Measurements from ENCODE around the gene LRRIQ4. TPM values are rescaled to one million over a fixed set of nuclear protein-coding genes. Genes with fewer than 3 reads are reported as not detected.

LRRIQ4 gene
- total and polyA plus RNA-seq, 4 donors = 0.09 TPM; not detected in 3

DNA sequence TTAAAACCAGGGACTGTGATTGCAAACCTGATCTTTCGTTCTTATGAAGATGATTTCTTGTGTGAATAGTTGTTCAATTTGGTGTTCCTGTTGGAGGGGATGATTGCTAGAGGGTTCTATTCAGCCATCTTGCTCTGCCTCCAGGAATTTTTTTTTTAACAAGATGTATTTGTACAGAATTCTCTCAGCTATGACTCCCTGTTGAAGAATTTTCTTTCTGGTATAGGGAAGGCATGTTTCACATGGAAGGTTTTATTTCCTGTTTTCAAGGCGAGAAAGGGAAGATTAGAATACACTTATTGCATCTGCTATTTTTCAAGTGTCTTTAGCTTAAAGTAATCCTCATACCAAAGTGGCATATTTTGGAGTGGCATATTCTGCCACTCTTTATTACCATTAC lies 5.6 kb downstream of the LRRIQ4 start (continued):
- TF ChIP-seq, protein P1, sequence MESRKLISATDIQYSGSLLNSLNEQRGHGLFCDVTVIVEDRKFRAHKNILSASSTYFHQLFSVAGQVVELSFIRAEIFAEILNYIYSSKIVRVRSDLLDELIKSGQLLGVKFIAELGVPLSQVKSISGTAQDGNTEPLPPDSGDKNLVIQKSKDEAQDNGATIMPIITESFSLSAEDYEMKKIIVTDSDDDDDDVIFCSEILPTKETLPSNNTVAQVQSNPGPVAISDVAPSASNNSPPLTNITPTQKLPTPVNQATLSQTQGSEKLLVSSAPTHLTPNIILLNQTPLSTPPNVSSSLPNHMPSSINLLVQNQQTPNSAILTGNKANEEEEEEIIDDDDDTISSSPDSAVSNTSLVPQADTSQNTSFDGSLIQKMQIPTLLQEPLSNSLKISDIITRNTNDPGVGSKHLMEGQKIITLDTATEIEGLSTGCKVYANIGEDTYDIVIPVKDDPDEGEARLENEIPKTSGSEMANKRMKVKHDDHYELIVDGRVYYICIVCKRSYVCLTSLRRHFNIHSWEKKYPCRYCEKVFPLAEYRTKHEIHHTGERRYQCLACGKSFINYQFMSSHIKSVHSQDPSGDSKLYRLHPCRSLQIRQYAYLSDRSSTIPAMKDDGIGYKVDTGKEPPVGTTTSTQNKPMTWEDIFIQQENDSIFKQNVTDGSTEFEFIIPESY (IDR thresholded peaks at IDR 0.05) = no peak
- no peak for TF ChIP-seq EGR1 (IDR thresholded peaks at IDR 0.05; ENCODE audit: low read depth in 2 of 2)
- TF ChIP-seq, protein P2, sequence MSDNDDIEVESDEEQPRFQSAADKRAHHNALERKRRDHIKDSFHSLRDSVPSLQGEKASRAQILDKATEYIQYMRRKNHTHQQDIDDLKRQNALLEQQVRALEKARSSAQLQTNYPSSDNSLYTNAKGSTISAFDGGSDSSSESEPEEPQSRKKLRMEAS (IDR thresholded peaks at IDR 0.05) = no peak
- TF ChIP-seq HNF4G (IDR thresholded peaks at IDR 0.05) = no peak
- no peak for TF ChIP-seq TAF1 (conservative IDR thresholded peaks at IDR 0.05)
- TF ChIP-seq NR2F2 (IDR thresholded peaks at IDR 0.05) = no peak
- TF ChIP-seq GABPA (IDR thresholded peaks at IDR 0.05 in 1 of 2, conservative IDR thresholded peaks at IDR 0.05 in 1 of 2) = no peak

DNA sequence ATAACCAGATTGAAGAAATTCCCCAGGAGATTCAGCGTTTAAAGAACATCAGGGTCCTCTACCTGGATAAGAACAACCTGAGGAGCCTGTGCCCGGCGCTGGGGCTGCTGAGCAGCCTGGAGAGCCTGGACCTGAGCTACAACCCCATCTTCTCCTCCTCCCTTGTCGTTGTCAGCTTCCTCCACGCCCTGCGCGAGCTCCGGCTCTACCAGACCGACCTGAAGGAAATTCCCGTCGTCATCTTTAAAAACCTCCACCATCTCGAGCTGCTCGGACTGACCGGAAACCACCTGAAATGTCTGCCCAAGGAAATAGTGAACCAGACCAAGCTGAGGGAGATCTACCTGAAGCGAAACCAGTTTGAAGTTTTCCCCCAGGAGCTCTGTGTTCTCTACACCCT lies 9.4 kb downstream of the LRRIQ4 start:
- Histone ChIP-seq H3K4me1 (ENCODE audit: control insufficient read depth in 4 of 4, insufficient read depth in 4 of 4, low read length in 3 of 4) (no peaks in the 10 kb centered on the region), H3K27me3 (ENCODE audit: control insufficient read depth in 4 of 4, insufficient read depth in 4 of 4, low read length in 3 of 4) (no peaks in the 10 kb centered on the region), H3K9me3 (ENCODE audit: control insufficient read depth in 4 of 4, low read length in 3 of 4) (no peaks in the 10 kb centered on the region), H3K4me3 (ENCODE audit: low read depth in 1 of 3, low read length in 3 of 3) (no peak overlapping the region), H3K36me3 (ENCODE audit: control insufficient read depth in 4 of 4, insufficient read depth in 3 of 4, low read depth in 1 of 4, low read length in 3 of 4) (no peaks in the 10 kb centered on the region), H3K9ac (ENCODE audit: low read depth in 1 of 2, low read length in 2 of 2) (no peak overlapping the region), H3K27ac (ENCODE audit: low read depth in 1 of 2, low read length in 2 of 2) (no peak overlapping the region)
- 91% methylated on average over 15 of the region's 15 CpGs for WGBS
- no peak for DNase-seq (ENCODE audit: low spot score)
- no peak for TF ChIP-seq FOXA2 (IDR thresholded peaks at IDR 0.05)
- TF ChIP-seq, protein P1 (IDR thresholded peaks at IDR 0.05) = no peak

GRCh38 chr3:169822540-169822939 lies 9.9 kb downstream of the LRRIQ4 start:
- 93% methylated on average over 20 of the region's 20 CpGs for WGBS
- no peak overlapping the region for H3K27ac ChIP-seq (ENCODE audit: low read depth in 1 of 2, low read length in 2 of 2)
- no peak overlapping the region for H3K4me3 ChIP-seq (ENCODE audit: low read depth in 1 of 3, low read length in 3 of 3)
- H3K4me1 ChIP-seq (ENCODE audit: control insufficient read depth in 4 of 4, insufficient read depth in 4 of 4, low read length in 3 of 4) = no peaks in the 10 kb centered on the region
- TF ChIP-seq FOXA1 (IDR thresholded peaks at IDR 0.05) (no peak), EGR1 (IDR thresholded peaks at IDR 0.05; ENCODE audit: low read depth in 2 of 2) (no peak), HNF4A (conservative IDR thresholded peaks at IDR 0.05) (no peak), FOXA2 (IDR thresholded peaks at IDR 0.05) (no peak), NR2F2 (IDR thresholded peaks at IDR 0.05) (no peak), YY1 (IDR thresholded peaks at IDR 0.05) (no peak), SP1 (IDR thresholded peaks at IDR 0.05) (no peak), GABPA (IDR thresholded peaks at IDR 0.05 in 1 of 2, conservative IDR thresholded peaks at IDR 0.05 in 1 of 2) (no peak), TAF1 (conservative IDR thresholded peaks at IDR 0.05) (no peak), JUND (IDR thresholded peaks at IDR 0.05) (no peak), RXRA (IDR thresholded peaks at IDR 0.05) (no peak), RAD21 (IDR thresholded peaks at IDR 0.05) (no peak), HNF4G (IDR thresholded peaks at IDR 0.05) (no peak), REST (IDR thresholded peaks at IDR 0.05) (no peak)
- TF ChIP-seq, protein P2 (IDR thresholded peaks at IDR 0.05) = no peak
- TF ChIP-seq, protein P3, sequence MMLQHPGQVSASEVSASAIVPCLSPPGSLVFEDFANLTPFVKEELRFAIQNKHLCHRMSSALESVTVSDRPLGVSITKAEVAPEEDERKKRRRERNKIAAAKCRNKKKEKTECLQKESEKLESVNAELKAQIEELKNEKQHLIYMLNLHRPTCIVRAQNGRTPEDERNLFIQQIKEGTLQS (IDR thresholded peaks at IDR 0.05) = no peak
- TF ChIP-seq, protein P1 (IDR thresholded peaks at IDR 0.05) = no peak
- TF ChIP-seq, protein P4, sequence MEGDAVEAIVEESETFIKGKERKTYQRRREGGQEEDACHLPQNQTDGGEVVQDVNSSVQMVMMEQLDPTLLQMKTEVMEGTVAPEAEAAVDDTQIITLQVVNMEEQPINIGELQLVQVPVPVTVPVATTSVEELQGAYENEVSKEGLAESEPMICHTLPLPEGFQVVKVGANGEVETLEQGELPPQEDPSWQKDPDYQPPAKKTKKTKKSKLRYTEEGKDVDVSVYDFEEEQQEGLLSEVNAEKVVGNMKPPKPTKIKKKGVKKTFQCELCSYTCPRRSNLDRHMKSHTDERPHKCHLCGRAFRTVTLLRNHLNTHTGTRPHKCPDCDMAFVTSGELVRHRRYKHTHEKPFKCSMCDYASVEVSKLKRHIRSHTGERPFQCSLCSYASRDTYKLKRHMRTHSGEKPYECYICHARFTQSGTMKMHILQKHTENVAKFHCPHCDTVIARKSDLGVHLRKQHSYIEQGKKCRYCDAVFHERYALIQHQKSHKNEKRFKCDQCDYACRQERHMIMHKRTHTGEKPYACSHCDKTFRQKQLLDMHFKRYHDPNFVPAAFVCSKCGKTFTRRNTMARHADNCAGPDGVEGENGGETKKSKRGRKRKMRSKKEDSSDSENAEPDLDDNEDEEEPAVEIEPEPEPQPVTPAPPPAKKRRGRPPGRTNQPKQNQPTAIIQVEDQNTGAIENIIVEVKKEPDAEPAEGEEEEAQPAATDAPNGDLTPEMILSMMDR (IDR thresholded peaks at IDR 0.05; ENCODE audit: low read depth, low read length, missing input control) = no peak
- H3K9me3 ChIP-seq (ENCODE audit: control insufficient read depth in 4 of 4, low read length in 3 of 4) = no peaks in the 10 kb centered on the region
- DNase-seq (ENCODE audit: low spot score) = no peak
- no peaks in the 10 kb centered on the region for H3K27me3 ChIP-seq (ENCODE audit: control insufficient read depth in 4 of 4, insufficient read depth in 4 of 4, low read length in 3 of 4)
- H3K36me3 ChIP-seq (ENCODE audit: control insufficient read depth in 4 of 4, insufficient read depth in 3 of 4, low read depth in 1 of 4, low read length in 3 of 4) = no peaks in the 10 kb centered on the region
- no peak overlapping the region for H3K9ac ChIP-seq (ENCODE audit: low read depth in 1 of 2, low read length in 2 of 2)

Measured in liver (tissue), 9 donors.